RWPE1 (cell line): ENCODE data around the gene CCDC188.

Source experiments
- CTCF ChIA-PET: fragments of 350-600 bp; sonication (Branson Sonifier 250); formaldehyde crosslinking; extraction: SDS; loops from one replicate; lab custom pipeline; 2021; lab: Yijun Ruan, JAX
- POLR2A ChIA-PET: fragments of 400-600 bp; formaldehyde crosslinking; extraction: SDS; loops from one replicate; lab custom pipeline; 2020; ENCODE audit warnings: antibody characterized with exemption; ENCODE audit not compliant: low non-redundant PET; lab: Yijun Ruan, JAX
- DNase-seq: peaks from one replicate; pipeline ENCODE4 v3.0.0; 2012; ENCODE audit warnings: low spot score
- H3K27ac ChIP-seq: fragments of 450-650 bp; 2 replicates; pipeline ENCODE4 v1.5.1; 2017
- TF ChIP-seq, protein P1 (sequence below): fragments of 450-650 bp; conservative IDR thresholded peaks from 2 replicates; pipeline ENCODE4 v1.5.1; 2017; ENCODE audit warnings: low read depth, mild to moderate bottlenecking

The CCDC188 gene

DNA sequence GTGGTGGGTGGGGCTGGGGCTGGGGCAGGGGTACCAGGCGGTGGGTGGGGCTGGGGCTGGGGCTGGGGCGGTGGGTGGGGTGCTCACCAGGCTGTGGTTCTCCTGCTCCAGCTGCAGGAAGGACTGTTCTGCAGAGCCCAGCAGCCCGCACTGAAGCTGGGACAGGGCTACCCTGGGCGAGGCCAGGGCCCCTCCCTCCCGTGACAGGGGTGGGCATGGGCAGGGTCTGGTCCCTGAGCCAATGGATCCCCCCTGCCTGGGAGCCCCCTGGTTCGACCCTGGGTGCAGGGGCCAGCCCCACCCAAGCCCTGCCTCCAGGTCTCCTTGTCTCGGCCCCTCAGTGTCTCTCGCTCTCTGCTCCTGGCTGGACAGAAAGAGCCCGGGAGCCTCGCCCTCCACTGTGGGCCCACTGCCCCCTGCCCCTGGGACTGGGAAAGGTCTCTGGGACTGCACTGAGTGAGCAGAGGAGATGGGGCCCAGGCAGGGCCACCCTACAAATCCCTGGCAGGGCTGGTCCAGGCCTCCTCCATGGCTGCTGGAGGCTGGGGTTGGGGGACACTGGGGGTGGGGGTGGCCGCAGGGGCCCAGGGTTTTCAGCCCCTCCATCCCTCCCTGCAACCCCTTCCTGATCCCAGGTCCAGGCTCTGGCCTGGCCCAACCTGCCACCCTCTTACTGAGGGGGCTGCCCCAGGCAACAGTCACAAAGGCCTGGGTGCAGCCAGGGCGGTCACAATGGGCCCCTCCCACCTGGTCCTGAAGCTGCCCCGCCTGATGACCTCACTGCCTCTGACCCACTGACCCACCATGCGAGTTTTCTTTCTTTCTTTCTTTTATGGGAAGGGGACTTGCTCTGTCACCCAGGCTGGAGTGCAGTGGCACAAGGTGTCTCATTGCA, at the start of gene CCDC188:
TSS of gene CCDC188 (minus strand) at position 675 of the 895 bp plus-strand sequence. CDS start at position 606, 69 bp downstream.
- TF ChIP-seq, protein P1, sequence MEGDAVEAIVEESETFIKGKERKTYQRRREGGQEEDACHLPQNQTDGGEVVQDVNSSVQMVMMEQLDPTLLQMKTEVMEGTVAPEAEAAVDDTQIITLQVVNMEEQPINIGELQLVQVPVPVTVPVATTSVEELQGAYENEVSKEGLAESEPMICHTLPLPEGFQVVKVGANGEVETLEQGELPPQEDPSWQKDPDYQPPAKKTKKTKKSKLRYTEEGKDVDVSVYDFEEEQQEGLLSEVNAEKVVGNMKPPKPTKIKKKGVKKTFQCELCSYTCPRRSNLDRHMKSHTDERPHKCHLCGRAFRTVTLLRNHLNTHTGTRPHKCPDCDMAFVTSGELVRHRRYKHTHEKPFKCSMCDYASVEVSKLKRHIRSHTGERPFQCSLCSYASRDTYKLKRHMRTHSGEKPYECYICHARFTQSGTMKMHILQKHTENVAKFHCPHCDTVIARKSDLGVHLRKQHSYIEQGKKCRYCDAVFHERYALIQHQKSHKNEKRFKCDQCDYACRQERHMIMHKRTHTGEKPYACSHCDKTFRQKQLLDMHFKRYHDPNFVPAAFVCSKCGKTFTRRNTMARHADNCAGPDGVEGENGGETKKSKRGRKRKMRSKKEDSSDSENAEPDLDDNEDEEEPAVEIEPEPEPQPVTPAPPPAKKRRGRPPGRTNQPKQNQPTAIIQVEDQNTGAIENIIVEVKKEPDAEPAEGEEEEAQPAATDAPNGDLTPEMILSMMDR = no peak
- ChIA-PET CTCF (interaction anchor here (0.6 kb wide), 1 partner anchor 26 kb away, joined by 4 read pairs; no protein-coding TSS in a partner anchor), POLR2A (no interaction called here)
- DNase-seq = no peak
- H3K27ac ChIP-seq = no peak within 1 kb of the TSS

DNA sequence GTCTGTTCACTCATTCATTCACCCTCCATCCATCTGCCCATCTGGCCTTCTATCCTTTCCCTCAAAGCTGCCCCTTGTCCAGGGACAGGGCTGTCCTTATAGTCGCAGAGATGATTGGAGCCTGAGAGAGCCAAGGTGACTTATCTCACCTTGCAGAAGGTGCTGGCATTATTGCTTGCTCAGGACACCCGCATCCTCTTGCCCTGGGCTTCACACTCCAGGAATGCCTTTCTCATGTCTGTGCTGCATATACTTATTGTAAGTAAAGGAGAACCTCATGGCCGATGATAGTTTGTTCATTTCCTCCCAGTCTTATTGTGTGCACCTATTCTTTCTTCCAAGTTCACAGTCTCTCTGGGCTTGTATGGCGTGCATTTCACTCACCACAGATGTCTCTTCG, 49.1 kb upstream of the CCDC188 start:
- no peak overlapping the region for H3K27ac ChIP-seq
- POLR2A ChIA-PET = no interaction called here
- CTCF ChIA-PET = no interaction called here
- no peak for DNase-seq
- TF ChIP-seq, protein P1 = no peak

DNA sequence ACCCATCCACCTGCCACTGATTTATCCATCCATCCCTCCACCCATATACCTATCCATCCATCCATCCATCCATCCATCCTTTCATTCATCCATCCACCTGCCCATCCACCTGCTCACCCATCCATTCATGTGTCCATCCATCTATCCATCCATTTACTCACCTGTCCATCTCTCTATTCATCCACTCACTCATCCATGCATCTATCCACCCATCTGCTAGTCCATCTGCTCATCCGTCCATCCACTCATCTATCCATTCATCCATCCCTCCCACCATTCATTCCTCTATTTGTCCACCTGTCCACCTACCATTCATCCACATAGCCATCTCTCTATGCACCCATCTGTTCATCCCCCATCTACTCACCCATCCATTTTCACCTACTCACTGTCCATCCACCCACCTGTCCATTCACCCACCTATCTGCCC, 48.6 kb upstream of the CCDC188 start:
- ChIA-PET POLR2A (no interaction called here), CTCF (no interaction called here)
- no peak overlapping the region for H3K27ac ChIP-seq
- DNase-seq = no peak
- TF ChIP-seq, protein P1 = no peak

DNA sequence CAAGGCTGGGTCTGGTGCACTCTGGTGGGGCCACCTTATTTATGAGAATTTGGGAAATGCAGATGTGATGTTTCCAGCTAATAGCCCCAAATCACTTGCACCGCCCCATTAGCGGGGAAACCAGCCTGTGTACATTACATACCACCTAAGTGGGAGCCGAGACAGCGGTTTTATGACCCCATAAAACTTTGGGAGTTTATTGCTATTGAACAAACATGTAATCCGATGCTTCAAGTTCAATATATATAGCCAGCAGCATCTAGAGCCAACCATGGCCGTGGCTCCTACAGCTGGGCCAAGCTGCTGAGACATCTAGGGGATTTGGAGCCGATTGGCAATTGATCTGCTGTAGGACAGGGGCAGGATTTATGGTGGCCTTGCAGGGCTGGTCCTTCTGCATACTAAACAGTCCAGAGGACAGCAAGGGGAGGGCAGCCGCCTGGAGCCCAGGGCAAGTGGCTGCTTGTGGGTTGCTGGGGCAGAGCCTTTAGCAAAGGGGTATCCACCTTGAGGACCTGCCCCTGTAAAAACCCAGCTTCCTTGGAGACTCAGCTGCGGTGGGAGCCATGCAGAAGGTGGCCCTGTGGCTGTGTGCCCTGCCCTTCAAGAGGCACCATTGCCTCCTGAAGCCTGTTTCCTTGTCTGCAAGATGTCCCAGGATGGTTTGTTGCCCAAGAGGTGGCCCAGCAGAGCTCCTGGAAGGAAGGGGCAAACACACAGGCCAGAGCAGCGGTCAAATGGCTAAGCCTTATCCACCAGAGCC, 47.9 kb upstream of the CCDC188 start:
- ChIA-PET CTCF (no interaction called here), POLR2A (no interaction called here)
- H3K27ac ChIP-seq = no peak overlapping the region
- TF ChIP-seq, protein P1 = no peak
- DNase-seq = no peak

DNA sequence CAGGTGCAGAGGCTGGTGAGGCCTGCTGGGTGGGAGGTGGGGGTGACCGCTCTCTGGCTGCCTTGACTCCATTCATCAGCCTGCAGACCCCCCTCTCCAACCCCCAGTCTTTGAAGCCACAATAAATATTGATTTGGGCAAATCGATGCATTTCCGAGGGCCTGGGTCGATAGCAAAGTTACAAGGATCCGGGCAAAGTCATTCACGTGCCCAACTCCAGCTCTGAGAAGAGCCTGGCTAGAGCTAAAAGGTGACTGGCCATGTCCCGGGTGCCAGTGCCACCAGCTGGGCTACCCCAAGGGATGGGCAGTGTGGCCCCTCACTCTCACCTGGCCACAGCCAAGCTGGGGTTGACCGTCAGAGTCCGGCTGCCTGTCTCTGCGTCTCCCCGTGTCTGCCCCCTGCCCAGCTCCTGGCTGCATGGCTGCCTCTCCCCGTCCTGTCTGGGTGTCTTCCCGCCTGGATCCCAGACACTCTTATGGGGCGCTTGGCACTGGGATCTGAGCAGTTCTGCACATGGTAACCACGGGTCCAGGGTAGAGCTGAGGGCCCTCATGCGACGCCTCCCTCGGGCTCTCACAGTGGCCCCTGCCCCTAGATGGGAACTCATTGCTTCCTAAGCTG, 46.7 kb upstream of the CCDC188 start:
- CTCF ChIA-PET = no interaction called here
- H3K27ac ChIP-seq = no peak overlapping the region
- DNase-seq = no peak
- TF ChIP-seq, protein P1 = no peak
- POLR2A ChIA-PET = no interaction called here
